ENCODE measurements around the gene OR6V1.
"Not testable (repeated sequence)": the region's sequence is repeated elsewhere in the genome, so short reads cannot be mapped to it uniquely, and the experiment has no call there.

OR6V1 gene

DNA sequence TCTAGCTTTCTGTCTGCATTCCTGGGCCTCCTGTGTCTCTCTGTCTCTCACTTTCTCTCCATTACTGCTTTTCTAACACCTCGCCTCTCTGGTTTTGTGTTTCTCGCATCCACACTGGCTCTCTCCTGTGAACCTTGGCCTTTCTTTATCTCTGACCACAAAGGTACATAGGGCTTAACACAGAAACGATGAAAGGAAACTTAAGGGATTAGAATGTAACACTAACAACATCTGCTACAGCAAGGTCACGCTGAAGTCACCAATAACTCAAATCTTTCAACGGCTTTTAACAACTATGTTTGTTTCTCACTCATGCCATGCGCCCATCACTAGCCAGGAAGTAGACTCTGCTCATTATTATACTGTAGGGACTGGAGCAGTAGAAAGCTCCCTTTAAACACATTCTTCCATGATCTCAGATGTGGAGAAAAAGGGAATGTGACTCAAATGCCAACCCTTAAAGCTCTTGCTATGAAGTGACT lies 9.3 kb upstream of the OR6V1 start:
- no peak for DNase-seq (ENCODE audit: low spot score)

DNA sequence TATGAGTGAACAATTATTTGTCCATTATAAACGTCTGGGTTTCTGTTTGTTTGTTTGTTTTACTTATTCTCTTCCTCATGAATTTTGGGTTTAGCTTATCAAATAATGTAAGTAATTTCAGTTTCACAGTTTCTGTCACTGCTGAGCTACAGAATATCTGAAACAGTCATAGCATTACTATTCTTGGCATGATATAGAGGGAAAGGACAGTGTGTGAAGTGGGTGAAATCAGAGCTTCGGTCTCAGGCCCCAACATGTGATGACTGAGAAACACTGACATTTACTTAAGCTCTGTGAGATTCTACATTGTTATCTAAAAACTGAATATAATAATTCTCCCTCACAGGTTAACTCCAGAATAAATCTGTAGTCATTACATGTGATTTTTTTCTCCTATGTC lies 8.8 kb upstream of the OR6V1 start:
- DNase-seq (ENCODE audit: low spot score), result no peak

DNA sequence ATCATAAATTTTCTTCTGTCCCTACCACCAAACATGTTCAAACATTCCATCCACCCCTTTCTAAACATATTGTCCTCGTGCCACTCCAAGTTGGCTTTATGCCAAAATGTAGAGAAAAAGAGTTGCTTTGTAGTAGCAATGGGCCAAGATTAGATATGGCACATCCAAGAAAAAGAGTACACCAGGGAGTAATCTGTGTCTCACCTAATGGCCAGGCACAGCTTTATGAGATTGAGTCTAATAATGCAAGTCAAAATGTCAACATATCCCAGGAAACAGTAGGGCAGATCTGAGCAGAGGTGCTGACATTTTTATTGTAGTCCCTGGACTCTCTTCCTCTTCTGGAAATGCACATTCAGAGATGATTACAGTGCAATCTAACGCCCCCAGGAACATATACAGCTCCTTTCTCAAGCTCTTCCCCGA lies 5.7 kb upstream of the OR6V1 start:
- peak; percentile 3 for DNase-seq (ENCODE audit: low spot score)

DNA sequence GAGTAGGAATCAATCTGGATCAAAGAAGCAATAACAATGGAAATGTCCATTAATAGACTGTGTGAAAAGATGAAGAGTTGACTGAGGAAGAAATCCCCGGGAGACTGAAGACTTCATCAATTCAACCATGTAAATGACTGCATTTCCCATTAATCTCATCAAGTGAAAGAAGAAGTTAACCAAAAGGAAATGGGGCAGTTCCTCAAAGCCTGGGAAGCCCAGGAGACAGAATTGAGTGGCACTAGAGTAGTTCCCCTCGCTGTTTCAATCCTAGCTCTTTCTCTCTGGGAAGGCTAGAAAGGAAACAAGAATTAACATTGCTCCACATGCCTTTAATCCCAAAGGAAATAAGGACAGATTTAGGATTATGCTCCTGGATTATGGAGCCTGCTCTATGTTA lies 4.8 kb upstream of the OR6V1 start:
- no peak for DNase-seq (ENCODE audit: low spot score)

DNA sequence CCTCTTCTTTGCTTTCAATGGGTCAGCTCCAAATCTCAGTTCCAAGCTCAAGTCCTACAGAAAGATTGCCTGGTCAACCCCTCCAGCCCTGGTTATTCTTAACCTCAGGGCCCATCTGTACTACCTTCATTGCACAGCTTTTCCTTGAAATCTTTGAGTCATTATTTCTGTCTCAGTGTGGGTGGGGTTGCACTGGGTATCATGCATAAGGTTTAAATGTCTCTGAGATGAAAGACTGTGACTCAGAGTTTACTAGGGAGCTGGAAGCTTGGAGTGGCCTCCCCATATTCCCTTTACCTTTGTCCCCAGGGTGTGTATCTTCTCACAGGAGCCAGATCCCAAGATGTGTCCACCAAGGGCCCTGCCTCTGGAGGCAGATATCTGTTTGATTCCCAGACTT lies 3.3 kb upstream of the OR6V1 start:
- no peak for DNase-seq (ENCODE audit: low spot score)

DNA sequence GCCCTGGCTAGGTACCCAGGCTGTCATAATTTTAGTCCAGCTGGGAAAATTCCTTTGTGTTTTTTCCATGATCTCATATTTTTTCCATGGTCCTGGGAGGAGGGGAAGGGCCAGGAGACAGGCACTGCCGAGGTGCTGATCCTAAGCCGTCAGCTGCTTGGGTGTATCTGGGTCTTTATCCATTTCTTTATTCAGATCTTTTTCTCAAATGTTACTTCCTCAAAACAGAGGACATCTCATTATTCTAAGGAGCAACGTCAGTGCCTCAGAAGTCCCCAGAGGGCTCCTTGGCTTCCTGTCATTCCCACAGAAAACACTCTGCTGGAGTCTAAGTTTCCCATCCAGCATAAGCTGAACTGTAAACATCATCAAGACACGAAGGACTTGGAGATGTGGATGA lies 2.8 kb upstream of the OR6V1 start:
- DNase-seq (ENCODE audit: low spot score), result no peak

DNA sequence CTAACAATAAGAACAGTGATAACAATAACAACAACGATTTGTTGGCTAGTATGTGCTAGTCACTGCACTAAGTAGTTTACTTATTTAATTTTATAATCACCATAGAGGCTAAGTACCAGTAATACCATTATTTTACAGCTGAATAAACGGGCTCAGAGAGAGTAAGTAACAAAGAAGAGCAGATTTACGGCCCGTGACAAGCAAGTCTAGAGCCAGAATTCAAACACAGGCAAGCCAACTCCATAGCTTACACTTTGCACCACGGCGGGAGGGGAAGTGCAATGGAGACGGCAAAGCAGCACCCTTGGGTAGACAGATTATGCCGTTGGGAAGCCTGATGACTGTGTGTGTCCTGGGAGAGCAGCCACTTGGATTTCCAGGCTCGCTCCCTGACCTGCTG lies 1.2 kb upstream of the OR6V1 start:
- no peak for DNase-seq (ENCODE audit: low spot score)

DNA sequence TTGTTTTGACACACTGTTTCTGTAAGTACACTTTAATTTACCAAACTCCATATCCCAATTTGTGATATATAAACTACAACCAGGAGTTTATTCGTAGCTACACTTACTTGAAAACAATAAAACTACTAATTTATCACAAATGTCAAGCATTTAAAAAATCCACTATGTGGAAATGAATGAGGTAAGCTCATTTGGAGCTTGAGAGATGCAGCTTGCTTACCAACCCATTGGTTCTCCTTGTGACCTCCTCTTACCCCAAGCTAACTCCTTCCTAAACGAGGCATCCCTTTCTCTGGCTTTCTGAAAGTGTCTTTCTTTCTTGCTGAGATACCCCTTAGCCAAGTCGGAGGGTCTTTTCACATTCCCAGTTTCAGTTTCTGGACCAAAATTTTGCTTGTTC lies 2.5 kb downstream of the OR6V1 start:
- no peak for DNase-seq (ENCODE audit: low spot score)

DNA sequence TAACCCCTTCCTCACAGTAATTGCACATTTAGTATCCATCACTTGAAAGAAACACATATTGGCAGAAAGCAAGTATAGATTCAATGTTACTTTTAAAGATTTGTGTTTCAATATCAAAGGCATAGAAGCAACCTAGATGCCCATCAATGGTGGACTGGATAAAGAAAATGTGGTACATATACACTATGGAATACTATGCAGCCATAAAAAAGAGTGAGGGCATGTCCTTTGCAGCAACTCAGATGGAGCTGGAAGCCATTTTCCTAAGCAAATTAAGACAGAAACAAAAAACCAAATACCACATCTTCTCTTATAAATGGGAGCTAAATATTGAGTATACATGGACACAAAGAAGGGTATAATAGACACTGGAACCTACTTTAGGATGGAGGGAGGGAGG lies 3.6 kb downstream of the OR6V1 start:
- DNase-seq (ENCODE audit: low spot score), result no peak

DNA sequence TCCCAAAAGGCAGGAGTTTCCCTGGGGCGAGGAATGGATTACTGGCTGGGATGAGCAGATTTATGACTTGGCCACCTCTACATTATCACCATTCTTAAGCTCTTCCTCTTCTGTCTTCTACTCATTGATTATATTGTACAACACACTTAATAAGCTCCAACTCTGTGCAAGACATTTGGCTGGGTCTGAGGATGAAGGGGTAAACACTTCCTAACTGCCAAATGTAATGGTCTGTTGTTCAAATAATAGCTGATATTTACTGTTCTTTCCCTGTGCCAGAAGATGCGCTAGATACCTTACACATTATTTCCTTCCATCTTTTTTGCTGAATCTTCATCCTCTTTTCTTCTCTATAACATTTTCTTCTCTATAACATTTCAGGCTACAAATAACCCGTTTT lies 11.6 kb downstream of the OR6V1 start:
- DNase-seq (ENCODE audit: low spot score), result no peak

DNA sequence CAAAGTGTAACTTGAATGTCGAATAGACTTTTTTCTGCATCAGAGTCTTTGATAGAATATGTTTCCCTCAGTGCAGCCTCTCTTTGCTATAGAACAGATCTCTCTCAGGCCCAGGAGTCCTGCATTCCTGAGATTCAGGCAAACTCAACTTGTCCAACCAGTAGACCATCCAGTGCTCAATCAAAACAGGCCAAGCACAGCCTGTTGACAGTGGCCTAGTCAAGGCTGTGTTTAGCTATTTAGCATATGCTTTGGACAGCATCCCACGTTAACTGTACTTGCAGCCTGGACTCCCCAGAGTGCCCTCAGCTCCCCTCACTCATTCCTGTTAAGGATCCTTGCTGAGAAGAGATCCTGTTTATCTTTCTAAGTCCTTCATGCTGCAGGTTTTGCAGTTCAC lies 16.3 kb downstream of the OR6V1 start:
- DNase-seq (ENCODE audit: low spot score), result no peak

DNA sequence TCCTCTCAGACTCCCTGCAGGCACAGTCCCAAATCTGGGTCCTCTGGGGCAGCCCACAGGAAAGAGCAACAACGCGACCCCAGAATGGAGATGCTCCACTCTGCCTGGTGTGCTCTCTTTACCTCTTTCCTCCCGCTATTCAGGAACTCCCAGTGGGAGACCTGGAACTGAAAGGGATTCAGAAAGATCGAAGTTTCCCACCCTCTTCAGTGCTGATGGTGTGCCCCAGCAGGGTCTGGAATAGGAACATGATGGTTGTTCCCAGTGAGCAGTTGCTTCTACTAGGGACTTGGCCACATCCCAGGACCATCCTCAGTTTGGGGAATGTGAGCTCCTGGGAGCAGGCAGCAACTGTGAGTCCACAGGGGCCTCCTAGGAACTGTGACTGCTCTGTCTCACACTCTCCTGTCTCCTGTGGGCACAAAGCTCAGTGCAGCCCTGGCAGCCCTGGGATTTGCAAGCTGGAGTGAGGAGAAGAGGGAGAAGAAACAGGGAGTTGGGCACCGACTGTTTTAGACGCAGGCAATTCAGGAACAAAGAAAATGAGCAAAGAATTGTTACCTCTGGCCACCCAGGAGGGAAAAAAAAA lies 17.9 kb downstream of the OR6V1 start:
- DNase-seq (ENCODE audit: low spot score), result no peak

DNA sequence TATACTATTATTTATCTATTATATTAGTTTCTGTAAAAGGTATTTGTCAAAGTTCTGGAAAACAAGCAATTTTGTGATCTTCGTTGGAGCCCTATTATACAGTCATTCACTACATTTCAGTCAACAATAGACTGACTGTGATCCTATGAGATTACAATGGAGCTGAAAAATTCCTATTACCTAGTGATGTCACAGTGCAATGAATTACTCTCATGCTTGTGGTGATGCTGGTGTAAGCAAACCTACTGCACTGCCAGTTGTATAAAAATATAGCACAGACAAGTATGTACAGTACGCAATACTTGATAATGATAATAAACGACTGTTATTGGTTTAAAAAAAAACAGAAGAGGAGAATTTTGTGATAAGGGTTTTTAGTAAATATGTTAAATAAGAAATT lies 21.4 kb downstream of the OR6V1 start:
- DNase-seq (ENCODE audit: low spot score), result no peak

DNA sequence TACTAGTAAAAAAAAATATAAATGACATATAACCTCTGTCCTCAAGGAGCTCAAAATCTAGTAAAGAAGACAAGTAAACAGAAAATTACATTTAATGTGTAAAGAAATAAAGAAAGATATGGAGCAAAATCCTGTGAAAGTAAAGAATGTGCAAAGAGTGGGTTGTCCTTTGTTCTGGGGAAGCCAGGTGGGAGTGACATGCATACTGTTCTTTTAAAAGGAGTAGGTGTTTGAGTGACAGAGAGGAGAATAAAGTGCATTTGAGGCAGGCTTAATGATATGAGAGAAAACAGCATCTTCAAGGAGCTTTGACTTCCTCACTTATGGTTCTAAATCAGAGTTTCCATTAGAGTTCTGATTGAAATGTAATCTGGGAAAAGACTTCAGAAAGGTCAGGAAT lies 22.0 kb downstream of the OR6V1 start:
- DNase-seq (ENCODE audit: low spot score), result no peak

DNA sequence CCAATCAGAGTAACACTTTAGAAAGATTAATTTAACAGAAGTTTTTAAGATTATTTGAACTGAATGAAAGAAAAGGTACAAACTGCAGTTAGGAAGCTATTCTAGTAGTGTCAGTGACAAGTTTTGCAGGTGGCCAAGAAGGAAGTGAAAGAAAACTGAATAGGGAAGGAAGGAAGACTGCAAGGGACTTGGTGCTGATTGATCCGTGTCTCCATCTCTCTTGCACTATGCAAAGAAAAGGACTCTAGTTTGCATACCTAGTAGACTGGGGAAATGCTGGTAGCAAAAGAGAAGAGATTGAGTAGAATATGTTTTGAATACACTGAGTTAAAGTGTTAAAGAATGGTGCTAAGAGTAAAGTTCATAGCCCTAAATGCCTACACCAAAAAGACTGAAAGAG lies 33.0 kb downstream of the OR6V1 start:
- no peak for DNase-seq (ENCODE audit: low spot score)

DNA sequence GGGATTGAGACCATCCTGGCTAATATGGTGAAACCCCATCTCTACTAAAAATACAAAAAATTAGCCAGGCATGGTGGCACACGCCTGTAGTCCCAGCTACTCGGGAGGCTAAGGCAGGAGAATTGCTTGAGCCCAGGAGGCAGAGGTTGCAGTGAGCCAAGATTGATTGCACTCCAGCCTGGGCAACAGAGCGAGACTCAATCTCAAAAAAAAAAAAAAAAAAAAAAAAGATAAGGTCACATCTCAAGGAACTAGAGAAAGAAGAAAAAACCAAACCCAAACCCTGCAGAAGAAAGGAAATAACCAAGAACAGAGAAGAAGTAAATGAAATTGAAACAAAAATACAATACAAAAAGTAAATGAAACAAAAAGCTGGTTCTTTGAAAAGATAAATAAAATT lies 33.5 kb downstream of the OR6V1 start:
- DNase-seq (ENCODE audit: low spot score), result not testable (repeated sequence)

DNA sequence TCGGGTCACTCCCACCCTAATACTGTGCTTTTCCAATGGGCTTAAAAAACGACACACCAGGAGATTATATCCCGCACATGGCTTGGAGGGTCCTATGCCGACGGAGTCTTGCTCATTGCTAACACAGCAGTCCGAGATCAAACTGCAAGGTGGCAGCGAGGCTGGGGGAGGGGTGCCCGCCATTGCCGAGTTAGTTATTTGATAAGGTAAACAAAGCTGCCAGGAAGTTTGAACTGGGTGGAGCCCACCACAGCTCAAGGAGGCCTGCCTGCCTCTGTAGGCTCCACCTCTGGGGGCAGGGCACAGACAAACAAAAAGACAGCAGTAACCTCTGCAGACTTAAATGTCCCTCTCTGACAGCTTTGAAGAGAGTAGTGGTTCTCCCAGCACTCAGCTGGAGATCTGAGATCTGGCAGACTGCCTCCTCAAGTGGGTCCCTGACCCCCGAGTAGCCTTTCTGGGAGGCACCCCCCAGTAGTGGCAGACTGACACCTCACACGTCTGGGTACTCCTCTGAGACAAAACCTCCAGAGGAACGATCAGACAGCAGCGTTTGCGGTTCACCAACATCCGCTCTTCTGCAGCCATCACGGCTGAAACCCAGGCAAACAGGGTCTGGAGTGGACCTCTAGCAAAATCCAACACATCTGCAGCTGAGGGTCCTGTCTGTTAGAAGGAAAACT lies 36.5 kb downstream of the OR6V1 start:
- not testable (repeated sequence) for DNase-seq (ENCODE audit: low spot score)

DNA sequence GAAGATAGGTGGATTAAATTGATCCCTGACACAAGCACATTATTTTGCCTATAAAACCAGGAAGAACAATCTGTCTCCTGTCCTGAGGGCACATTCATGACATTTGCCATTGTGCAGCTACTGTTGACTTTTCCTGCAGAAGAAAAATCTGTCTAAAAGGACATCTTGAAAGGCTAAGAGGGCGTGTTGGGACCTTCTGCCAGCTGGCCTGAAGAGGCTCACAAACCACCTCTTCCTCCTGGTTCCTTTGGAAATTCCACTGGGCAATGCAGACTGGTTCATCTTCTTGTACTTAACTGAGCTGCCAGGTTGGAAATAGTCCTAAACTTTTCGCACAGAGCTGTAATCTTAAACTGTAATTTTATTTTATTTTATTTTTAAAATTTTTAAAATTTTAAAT lies 44.0 kb downstream of the OR6V1 start:
- DNase-seq (ENCODE audit: low spot score), result no peak

DNA sequence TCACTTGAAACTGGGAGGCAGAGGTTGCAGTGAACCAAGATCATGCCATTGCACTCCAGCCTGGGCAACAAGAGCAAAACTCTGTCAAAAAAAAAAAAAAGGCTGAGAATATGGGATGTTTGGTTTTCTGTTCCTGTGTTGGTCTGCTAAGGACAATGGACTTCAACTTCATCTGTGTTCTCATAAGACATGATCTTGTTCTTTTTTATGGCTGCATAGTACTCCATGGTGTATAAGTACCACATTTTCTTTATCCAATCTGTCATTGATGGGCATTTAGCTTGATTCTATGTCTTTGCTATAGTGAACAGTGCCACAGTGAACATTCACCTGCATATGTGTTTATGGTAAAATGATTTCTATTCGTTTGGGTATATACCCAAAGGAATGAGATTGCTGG lies 47.4 kb downstream of the OR6V1 start:
- not testable (repeated sequence) for DNase-seq (ENCODE audit: low spot score)

Data from SW480 (cell line).